IMR-90 (cell line): Measurements from ENCODE around the gene HACL1. TPM values are rescaled to one million over a fixed set of nuclear protein-coding genes. Genes with fewer than 3 reads are reported as not detected.

ENCODE experiments used
- ATAC-seq: fragments of 200-7000 bp; cut with Tn5 transposase; 2 replicates; pipeline ENCODE4 v1.9.1; 2020; ENCODE audit warnings: low read depth, mild to moderate bottlenecking, moderate library complexity
- BruUV-seq: library from RNA; stranded (reverse); fragments of 400-500 nt; replicated peaks from 2 replicates; lab custom pipeline; 2021; lab: Mats Ljungman, UMichigan
- CTCF ChIA-PET: fragments of 300-600 bp; formaldehyde crosslinking; extraction: SDS; loops from one replicate; lab custom pipeline; 2021; ENCODE audit warnings: antibody characterized with exemption; lab: Yijun Ruan, JAX
- POLR2A ChIA-PET: fragments of 300-600 bp; sonication (Branson Sonifier 250); formaldehyde crosslinking; loops from one replicate; lab custom pipeline; 2022; ENCODE audit warnings: antibody characterized with exemption; ENCODE audit not compliant: unreplicated experiment; lab: Charles Lee
- DNase-seq: peaks from one replicate; pipeline ENCODE4 v3.0.0; 2013
- H2AFZ ChIP-seq: replicated peaks from 2 replicates; pipeline ENCODE3; 2013; ENCODE audit warnings: low read length, mild to moderate bottlenecking; ENCODE audit not compliant: poor library complexity
- H2AK5ac ChIP-seq: 2 replicates; pipeline ENCODE4 v1.6.1; 2013; ENCODE audit warnings: low read depth, low read length, inconsistent platforms
- H2AK9ac ChIP-seq: replicated peaks from 2 replicates; pipeline ENCODE3; 2013; ENCODE audit warnings: mild to moderate bottlenecking, low read depth, low read length, moderate library complexity; ENCODE audit not compliant: poor library complexity
- H2BK120ac ChIP-seq: 2 replicates; pipeline ENCODE4 v1.6.1; 2013; ENCODE audit warnings: low read depth, low read length, inconsistent platforms
- H2BK15ac ChIP-seq: 3 replicates; pipeline ENCODE4 v1.6.1; 2013; ENCODE audit warnings: low read depth, low read length, inconsistent platforms
- H2BK20ac ChIP-seq: 2 replicates; pipeline ENCODE4 v1.6.1; 2013; ENCODE audit warnings: low read depth, mild to moderate bottlenecking, inconsistent platforms, low read length, moderate library complexity
- H2BK5ac ChIP-seq: 2 replicates; pipeline ENCODE4 v1.6.1; 2013; ENCODE audit warnings: mild to moderate bottlenecking, low read depth, low read length, inconsistent platforms; ENCODE audit not compliant: poor library complexity, severe bottlenecking
- H3K14ac ChIP-seq: replicated peaks from 2 replicates; pipeline ENCODE4 v1.6.1; 2013; ENCODE audit warnings: low read depth, low read length, inconsistent platforms
- H3K18ac ChIP-seq: 2 replicates; pipeline ENCODE4 v1.6.1; 2013; ENCODE audit warnings: low read depth, low read length, control low read depth
- H3K23ac ChIP-seq: 2 replicates; pipeline ENCODE4 v1.6.1; 2013; ENCODE audit warnings: low read depth, low read length, inconsistent platforms
- H3K27ac ChIP-seq: 2 replicates; pipeline ENCODE4 v1.5.1; 2013; ENCODE audit warnings: mild to moderate bottlenecking, control low read depth, low read length; ENCODE audit not compliant: insufficient read depth
- H3K27me3 ChIP-seq: 2 replicates; pipeline ENCODE4 v1.6.1; 2013; ENCODE audit warnings: low read length; ENCODE audit not compliant: control insufficient read depth, insufficient read depth
- H3K36me3 ChIP-seq: 2 replicates; pipeline ENCODE4 v1.6.1; 2013; ENCODE audit warnings: low read length, mixed read lengths; ENCODE audit not compliant: control insufficient read depth, insufficient read depth
- H3K4ac ChIP-seq: 2 replicates; pipeline ENCODE4 v1.6.1; 2013; ENCODE audit warnings: low read depth, low read length, inconsistent platforms
- H3K4me1 ChIP-seq: 2 replicates; pipeline ENCODE4 v1.6.1; 2013; ENCODE audit warnings: low read length, mixed read lengths; ENCODE audit not compliant: control insufficient read depth, insufficient read depth
- H3K4me2 ChIP-seq: 2 replicates; pipeline ENCODE4 v1.6.1; 2013; ENCODE audit warnings: low read depth, mild to moderate bottlenecking, control low read depth, low read length, moderate library complexity
- H3K4me3 ChIP-seq: 2 replicates; pipeline ENCODE4 v1.5.1; 2013; ENCODE audit warnings: low read depth, mild to moderate bottlenecking, control low read depth, low read length, moderate library complexity; ENCODE audit not compliant: insufficient read depth
- H3K56ac ChIP-seq: 2 replicates; pipeline ENCODE4 v1.6.1; 2013; ENCODE audit warnings: low read length, inconsistent platforms; ENCODE audit not compliant: insufficient read depth; ENCODE audit errors: extremely low read depth
- H3K79me1 ChIP-seq, 2 experiments: 2 replicates each; pipeline ENCODE4 v1.6.1; 2013; ENCODE audit warnings: low read length in 2 of 2, inconsistent platforms in 1 of 2, low read depth in 1 of 2
- H3K9ac ChIP-seq: 2 replicates; pipeline ENCODE4 v1.6.1; 2013; ENCODE audit warnings: low read depth, low read length, control low read depth
- H3K9me1 ChIP-seq: 2 replicates; pipeline ENCODE4 v1.6.1; 2013; ENCODE audit warnings: low read length, inconsistent platforms; ENCODE audit not compliant: insufficient read depth
- H3K9me3 ChIP-seq: 2 replicates; pipeline ENCODE4 v1.6.1; 2013; ENCODE audit warnings: low read length; ENCODE audit not compliant: control insufficient read depth, insufficient read depth
- H4K20me1 ChIP-seq: 2 replicates; pipeline ENCODE4 v1.6.1; 2013; ENCODE audit warnings: low read length, inconsistent platforms; ENCODE audit not compliant: insufficient read depth
- H4K5ac ChIP-seq: 2 replicates; pipeline ENCODE4 v1.6.1; 2013; ENCODE audit warnings: mild to moderate bottlenecking, low read depth, low read length, control low read depth
- H4K8ac ChIP-seq, 2 experiments: 2 replicates each; pipeline ENCODE4 v1.6.1; 2013; ENCODE audit warnings: low read depth in 2 of 2, low read length in 2 of 2, control low read depth in 1 of 2, inconsistent platforms in 1 of 2
- H4K91ac ChIP-seq: 2 replicates; pipeline ENCODE4 v1.6.1; 2013; ENCODE audit warnings: low read depth, low read length, inconsistent platforms; ENCODE audit not compliant: insufficient read depth
- CHD1 ChIP-seq: IDR thresholded peaks from 2 replicates; pipeline ENCODE4 v1.6.1; 2012; ENCODE audit warnings: low read depth, low read length, improper control_type of control experiment
- MAZ ChIP-seq: IDR thresholded peaks from 2 replicates; pipeline ENCODE4 v1.6.1; 2012; ENCODE audit warnings: low read depth, mild to moderate bottlenecking, low read length, improper control_type of control experiment, moderate library complexity, borderline replicate concordance
- NFE2L2 ChIP-seq: fragments of 150-350 bp; IDR thresholded peaks from 2 replicates; pipeline ENCODE4 v1.6.1; 2016; ENCODE audit warnings: low read depth, mild to moderate bottlenecking, low read length
- POLR2A ChIP-seq: IDR thresholded peaks from 2 replicates; pipeline ENCODE4 v1.6.1; 2012; ENCODE audit warnings: mild to moderate bottlenecking, low read depth, low read length
- RCOR1 ChIP-seq: IDR thresholded peaks from 2 replicates; pipeline ENCODE4 v1.6.1; 2012; ENCODE audit warnings: mild to moderate bottlenecking, low read length, improper control_type of control experiment; ENCODE audit not compliant: insufficient replicate concordance
- RFX5 ChIP-seq: IDR thresholded peaks from 2 replicates; pipeline ENCODE4 v1.8.0; 2012; ENCODE audit warnings: low read depth, mild to moderate bottlenecking, low read length, moderate library complexity
- WGBS, 2 experiments: methylation state at CpG; one replicate each; pipeline versions ENCODE4 v1.1.5 to v1.1.7; 2013; ENCODE audit warnings: missing lambda C conversion rate in 2 of 2; ENCODE audit not compliant: insufficient read length in 1 of 2; ENCODE audit errors: extremely low coverage in 2 of 2; 5-methylcytosine and 5-hydroxymethylcytosine counted together
- dilution Hi-C: fragments of 300-500 bp; cut with HindIII; formaldehyde crosslinking; loops from one replicate; pipeline ENCODE4 v1.14.3; 2018; ENCODE audit warnings: low sequenced_read_pairs; ENCODE audit not compliant: unreplicated experiment
- in situ Hi-C: fragments of 300-500 bp; cut with MboI; formaldehyde crosslinking; loops from 3 replicates; pipeline ENCODE4 v1.14.3; 2019; ENCODE audit warnings: low sequenced_read_pairs, inconsistent platforms, mixed read lengths
- intact Hi-C: fragments of 100-400 bp; cut with micrococcal nuclease; formaldehyde crosslinking; loops from 2 replicates; pipeline ENCODE4 v1.10.0; 2022
- polyA plus RNA-seq, 3 experiments: library from polyadenylated mRNA; depleted of rRNA; stranded (reverse); fragments of >200 nt; gene quantifications; 2 replicates each; pipeline ENCODE4 v1.2.3, GENCODE V29; 2012; ENCODE audit warnings: low replicate concordance in 1 of 3
- total RNA-seq: library from RNA; depleted of rRNA; stranded (reverse); fragments of >200 nt; gene quantifications from 2 replicates; pipeline ENCODE4 v1.2.3, GENCODE V29; 2012

HACL1 gene
- total and polyA plus RNA-seq, 2 of the 4 experiments (the other 2 are of a cell fraction), result 9.9 to 28.1 TPM

DNA sequence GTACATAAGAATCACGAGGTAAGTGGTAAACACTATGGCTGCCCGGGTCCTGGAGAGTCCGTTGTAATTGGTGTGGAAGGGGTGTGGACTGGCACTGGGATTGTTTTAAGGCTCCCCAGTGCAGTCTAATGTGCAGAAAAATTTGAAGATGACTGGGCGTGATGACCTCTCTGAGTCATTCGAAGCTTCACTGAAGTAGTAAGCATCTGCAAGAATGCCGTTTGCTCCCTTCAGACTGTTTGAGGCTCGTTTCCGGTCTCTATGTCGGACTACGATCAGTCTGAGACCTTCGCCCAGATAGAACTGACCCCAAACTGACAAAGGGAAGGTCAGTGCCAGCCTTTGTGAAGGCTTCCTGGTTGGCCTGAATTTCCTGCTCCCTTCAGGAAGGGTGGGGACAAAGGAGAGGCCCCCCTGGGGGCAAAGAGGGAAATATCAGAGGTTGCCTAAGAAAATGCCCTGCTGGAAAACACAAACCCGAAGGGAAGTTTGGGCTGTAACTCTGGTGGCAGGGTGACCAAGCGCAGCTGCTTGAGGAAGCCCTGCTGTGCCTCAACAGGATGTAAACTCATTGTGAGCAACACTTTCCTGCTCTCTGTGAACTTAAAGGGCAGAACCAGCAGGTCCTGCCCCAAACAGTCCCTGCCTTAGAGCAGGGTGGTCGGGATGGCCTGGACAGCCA is 34.8 kb upstream of the HACL1 start (continued):
- peak; percentile 64 for TF ChIP-seq NFE2L2
- no peak for TF ChIP-seq CHD1
- no peak for TF ChIP-seq RFX5

DNA sequence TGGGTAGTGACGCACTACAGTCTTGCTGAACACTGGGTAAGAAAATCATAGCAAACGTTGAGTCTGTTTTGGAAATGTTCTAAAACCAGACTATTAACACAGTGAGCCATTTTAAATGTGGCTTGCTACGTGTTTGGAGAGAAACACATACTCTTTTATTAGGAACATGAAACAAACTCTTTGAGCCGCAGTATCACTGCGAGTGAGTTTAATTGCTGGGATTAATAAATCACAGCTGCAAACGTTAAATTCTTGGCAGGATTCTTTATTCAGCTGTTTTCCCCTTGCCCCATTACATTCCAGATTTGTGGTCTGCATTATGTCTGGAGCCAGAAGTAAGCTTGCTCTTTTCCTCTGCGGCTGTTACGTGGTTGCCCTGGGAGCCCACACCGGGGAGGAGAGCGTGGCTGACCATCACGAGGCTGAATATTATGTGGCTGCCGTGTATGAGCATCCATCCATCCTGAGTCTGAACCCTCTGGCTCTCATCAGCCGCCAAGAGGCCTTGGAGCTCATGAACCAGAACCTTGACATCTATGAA is 33.8 kb upstream of the HACL1 start:
- Histone ChIP-seq H3K18ac (peak overlapping the region; percentile 89), H3K27ac (peak overlapping the region; percentile 86), H3K4me1 (peaks cover 38% of the 10 kb centered on the region), H3K79me1 (peaks cover 15 to 42% of the 10 kb centered on the region in 2 experiments; a peak in 3 of 4 replicates), H4K8ac (peak overlapping the region; percentile 65 to 95), H3K36me3 (no peaks in the 10 kb centered on the region), H3K27me3 (no peaks in the 10 kb centered on the region), H3K56ac (peak overlapping the region; percentile 82), H2BK20ac (peak overlapping the region; percentile 99), H3K4ac (peak overlapping the region; percentile 97), H4K5ac (peak overlapping the region; percentile 88), H2BK120ac (peak overlapping the region; percentile 99), H2BK15ac (peak overlapping the region; percentile 98; the same call in 2 of the 3 replicates), H3K9ac (no peak overlapping the region; the same call in 1 of the 2 replicates), H2BK5ac (peak overlapping the region; percentile 92), H2AFZ (peak overlapping the region; percentile 69), H3K14ac (peak overlapping the region; percentile 90), H3K9me3 (no peaks in the 10 kb centered on the region), H4K91ac (peak overlapping the region; percentile 98), H4K20me1 (no peaks in the 10 kb centered on the region), H2AK9ac (peak overlapping the region; percentile 97), H2AK5ac (peak overlapping the region; percentile 98), H3K23ac (peak overlapping the region; percentile 92), H3K4me2 (peak overlapping the region; percentile 39; the same call in 1 of the 2 replicates), H3K9me1 (peaks cover 25% of the 10 kb centered on the region), H3K4me3 (no peak overlapping the region)
- no TSS peak for BruUV-seq
- no CpG with 5 or more reads among the region's 13 CpGs for WGBS, 2 experiments
- ATAC-seq (no peak), DNase-seq (peak; percentile 66)
- TF ChIP-seq POLR2A, result no peak
- no peak for TF ChIP-seq RCOR1
- 0 out of 2 replicates have a peak, but pooled peaks have one; percentile 22 for TF ChIP-seq MAZ
- CTCF ChIA-PET, result interaction anchor here (0.7 to 1.7 kb wide), 5 partner anchors 11 to 347 kb away, joined by 3 to 6 read pairs (median 4); no protein-coding TSS in a partner anchor
- dilution Hi-C loops, result no loop called here
- in situ Hi-C loops, result loop anchor here (25.0 kb wide), 2 partner anchors 427 to 602 kb away; no protein-coding TSS in a partner anchor
- POLR2A ChIA-PET, result interaction anchor here (0.7 to 1.1 kb wide), 3 partner anchors 159 to 162 kb away, joined by 3 to 6 read pairs (median 3); no protein-coding TSS in a partner anchor
- intact Hi-C loops, result loop anchor here (10.0 kb wide), 1 partner anchor 610 kb away; no protein-coding TSS in a partner anchor
